HG03066 (cell line): ENCODE measurements around the gene NPPB.

Experiments used
- ATAC-seq: cut with Tn5 transposase; IDR thresholded peaks from one replicate; pipeline ENCODE4 v1.9.1; 2021; ENCODE audit warnings: low read depth; ENCODE audit not compliant: unreplicated experiment

Gene NPPB

DNA sequence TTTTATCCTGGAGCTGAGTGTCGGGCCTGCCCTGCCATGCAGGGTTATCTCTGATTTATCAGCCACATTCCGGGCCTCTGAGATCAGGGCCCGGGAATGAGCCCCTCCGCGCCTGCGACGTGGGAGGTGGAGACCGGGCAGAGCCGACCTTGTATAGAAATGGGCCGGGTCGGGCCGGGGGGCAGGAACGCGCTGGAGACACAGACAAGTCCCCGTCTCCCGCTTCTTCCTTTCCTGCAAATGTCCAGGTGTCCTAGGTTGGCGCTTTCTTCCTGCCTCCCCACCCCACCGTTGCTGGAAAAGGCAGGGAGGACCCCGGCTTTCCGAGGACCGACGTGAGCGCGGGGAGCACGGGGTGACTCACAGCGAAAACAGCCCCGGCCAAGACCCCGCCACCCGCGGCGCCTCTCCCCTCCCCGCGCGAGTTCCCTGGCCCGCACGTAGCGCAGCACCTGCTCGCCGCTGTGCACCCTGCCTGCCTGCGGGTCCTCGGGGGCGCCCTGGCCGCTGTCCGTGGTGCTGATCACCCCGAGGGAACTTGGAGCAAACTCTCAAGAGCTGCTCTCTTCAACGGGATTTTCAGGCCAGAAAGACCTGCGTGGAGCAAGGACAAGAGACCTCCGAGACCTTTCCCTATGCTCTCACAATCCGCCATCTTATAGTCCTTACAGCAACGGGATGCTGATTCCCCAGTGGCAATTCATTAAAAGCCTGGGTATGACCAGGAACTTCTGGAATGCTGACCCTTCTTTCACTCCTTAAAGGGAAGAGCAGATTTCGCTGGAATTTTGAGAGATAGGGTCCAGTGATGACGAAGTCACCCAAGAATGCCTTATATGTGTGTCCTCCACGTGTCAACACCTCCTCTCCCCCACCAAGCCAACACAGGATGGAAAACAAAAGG lies 475 bp upstream of the NPPB start:
- no peak for ATAC-seq

DNA sequence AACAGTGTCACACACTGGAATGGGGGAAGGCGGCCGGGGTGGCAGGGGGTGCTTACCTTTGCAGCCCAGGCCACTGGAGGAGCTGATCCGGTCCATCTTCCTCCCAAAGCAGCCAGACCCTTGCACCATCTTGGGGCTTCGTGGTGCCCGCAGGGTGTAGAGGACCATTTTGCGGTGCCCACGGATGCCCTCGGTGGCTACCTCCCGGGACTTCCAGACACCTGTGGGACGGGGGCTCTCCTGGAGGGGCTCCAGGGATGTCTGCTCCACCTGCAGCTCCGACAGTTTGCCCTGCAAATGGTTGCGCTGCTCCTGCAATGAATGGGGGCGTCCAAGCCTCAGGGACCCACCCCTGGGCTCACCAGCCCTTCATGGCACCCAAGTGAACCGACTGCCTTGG lies 587 bp downstream of the NPPB start:
- no peak for ATAC-seq

DNA sequence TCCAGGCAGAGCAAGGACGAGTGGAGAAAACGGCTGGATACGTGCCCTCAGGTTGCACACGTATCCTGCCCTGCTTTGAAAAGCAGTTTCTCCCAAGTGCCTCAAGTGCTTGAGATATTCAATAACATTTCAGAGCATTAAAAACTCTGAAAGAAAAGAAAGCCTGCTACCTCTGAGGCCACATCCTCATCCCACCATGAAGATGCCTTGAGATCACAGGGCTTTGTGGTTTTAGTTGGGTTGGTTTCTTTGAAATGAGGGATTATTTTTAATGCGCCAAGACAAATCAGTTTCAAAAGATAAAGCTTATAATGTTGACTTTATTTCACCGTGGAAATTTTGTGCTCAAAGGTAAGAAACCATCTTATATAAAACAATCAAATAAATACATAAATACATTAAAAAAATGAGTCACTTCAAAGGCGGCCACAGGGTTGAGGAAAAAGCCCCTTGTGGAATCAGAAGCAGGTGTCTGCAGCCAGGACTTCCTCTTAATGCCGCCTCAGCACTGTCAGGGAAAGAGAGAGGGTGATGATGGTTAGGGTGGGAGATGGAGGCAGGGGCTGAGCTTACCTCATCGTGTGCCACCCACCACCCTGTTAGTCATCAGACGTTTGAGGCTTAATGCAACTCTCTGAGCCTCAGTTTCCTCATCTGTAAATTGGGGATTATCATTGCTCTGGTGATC lies 1.4 kb downstream of the NPPB start:
- ATAC-seq = no peak

- no peak for ATAC-seq
These were observed 2.0 kb downstream of the NPPB start for GRCh38 chr1:11856698-11857097.

GRCh38 chr1:11855430-11855829 lies 3.3 kb downstream of the NPPB start:
- no peak for ATAC-seq

GRCh38 chr1:11854519-11854918 lies 4.2 kb downstream of the NPPB start:
- no peak for ATAC-seq

DNA sequence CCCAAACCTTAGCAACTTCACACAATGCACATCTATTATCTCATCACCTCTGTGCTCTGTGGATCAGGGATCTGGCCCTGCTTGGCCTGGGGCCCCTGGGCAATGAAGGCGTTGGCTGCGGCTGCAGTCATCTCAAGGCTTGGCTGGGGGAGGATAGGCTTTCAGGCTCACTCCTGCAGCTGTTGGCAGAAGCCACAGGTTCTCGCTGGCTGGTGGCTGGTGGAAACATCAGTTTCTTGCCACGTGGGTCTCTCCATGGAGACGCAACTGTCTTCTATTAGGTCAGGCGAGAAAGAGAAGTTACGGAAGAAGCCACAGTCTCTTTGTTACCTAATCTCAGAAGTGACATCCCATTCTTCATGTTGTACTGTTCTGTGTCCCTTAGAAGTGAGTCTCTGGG lies 7.6 kb downstream of the NPPB start:
- no peak for ATAC-seq

DNA sequence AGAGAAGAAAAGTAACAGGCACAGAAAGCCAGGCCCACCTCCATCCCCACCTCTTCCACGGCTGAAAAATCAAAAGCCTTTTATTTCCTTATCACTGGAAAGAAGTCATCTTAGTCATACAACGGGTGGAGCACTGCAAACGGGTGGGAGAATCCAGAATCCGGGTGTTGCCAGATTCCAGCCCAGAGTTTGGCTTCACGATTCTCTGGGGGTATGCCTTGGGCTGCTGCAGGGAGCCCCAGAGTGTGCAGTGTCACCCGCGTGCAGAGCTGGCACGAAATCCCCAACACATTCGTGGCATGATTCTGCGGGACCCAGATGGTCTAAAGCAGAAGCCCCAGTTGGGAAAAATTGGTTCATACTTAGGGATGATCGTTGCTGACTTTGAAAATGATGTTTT lies 8.6 kb downstream of the NPPB start:
- ATAC-seq = no peak

DNA sequence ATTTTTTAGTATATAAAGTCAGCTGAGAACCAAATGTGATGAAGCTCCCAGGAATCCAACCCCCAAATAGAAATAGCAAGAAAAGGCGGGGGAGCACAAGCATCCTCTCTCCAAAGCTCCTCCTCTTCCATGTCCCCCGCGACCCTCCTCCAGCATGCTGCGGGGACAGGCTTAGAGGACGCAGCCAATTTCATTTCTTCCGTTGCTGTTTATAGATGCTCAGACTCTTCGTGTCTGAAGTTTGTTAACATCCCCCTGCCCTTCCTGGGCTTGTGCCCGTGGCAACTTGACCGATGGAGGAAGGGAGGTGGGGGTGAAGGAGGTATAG lies 10.4 kb downstream of the NPPB start:
- no peak for ATAC-seq

GRCh38 chr1:11847667-11848372 lies 10.9 kb downstream of the NPPB start, which contains the start of gene NPPA:
TSS of gene NPPA (minus strand) at chr1:11847783. CDS start at chr1:11847684, 99 bp downstream.
- ATAC-seq = no peak

DNA sequence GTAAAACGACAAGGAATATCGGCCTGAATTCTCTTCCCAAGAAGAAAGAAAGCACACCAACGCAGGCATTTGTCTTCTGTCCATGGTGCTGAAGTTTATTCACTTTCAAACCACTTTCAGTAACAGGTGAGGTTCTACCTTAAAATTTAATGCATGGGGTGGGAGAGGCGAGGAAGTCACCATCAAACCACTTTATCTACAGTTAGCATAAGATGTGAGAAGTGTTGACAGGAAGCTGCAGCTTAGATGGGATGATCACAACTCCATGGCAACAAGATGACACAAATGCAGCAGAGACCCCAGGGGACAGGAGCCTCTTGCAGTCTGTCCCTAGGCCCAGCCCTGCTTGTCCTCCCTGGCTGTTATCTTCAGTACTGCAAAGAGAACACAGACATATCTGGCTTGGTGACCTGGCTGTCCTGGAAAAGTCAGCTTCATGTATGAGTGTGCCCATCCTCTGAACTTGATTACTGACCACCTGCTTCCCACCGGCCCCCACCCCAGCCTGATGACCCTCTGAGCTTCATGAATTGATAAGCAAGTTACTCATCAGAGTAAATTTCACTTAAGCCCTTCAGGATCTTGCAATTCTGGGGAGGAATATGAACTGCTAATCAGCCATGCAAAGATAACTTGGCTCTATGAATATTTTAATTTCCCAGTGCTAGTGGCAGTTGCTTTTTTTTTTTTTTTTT lies 13.0 kb downstream of the NPPB start:
- ATAC-seq = no peak

DNA sequence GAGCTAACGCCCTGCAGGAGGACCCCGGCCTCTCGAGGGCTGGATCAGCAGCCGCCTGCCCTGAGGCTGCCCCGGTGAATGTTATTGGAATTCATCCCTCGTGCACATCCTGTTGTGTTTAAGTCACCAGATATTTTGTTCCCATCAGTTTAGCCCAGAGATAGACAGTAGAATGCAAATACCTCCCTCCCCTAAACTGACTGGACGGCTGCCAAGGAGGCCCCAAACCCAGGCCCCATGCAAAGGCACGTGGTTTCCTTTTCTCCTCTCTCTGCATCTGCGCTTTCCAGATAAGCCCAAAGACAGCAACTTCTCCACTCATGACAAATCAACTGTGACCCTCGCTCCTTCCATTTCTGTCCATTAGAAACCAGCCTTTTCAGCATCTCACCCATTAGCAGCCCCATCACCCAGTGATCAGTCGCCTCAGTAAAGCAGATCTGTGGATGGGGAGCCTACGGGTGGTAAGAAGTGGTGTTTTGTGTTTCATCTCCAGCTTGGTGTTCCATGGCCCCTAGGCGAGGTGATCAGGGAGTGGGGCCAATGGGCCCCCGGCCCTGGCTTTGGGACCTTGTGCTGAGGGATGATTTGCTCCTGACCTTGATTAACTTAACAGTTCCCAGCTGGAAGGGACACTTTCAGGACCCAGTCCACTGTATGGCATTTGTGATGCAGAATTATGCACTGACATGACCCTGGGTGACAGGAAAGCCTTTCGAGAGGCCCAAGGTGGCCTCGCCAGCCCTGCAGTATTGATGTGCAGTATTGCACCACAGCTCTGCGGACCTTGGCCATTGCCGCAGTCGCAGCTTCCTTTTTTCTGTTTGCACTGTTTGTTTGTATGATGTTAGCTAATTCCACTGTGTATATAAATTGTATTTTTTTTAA lies 16.3 kb downstream of the NPPB start:
- ATAC-seq = peak; percentile 65

GRCh38 chr1:11841245-11842153 lies 17.2 kb downstream of the NPPB start:
- ATAC-seq = peak; percentile 17

DNA sequence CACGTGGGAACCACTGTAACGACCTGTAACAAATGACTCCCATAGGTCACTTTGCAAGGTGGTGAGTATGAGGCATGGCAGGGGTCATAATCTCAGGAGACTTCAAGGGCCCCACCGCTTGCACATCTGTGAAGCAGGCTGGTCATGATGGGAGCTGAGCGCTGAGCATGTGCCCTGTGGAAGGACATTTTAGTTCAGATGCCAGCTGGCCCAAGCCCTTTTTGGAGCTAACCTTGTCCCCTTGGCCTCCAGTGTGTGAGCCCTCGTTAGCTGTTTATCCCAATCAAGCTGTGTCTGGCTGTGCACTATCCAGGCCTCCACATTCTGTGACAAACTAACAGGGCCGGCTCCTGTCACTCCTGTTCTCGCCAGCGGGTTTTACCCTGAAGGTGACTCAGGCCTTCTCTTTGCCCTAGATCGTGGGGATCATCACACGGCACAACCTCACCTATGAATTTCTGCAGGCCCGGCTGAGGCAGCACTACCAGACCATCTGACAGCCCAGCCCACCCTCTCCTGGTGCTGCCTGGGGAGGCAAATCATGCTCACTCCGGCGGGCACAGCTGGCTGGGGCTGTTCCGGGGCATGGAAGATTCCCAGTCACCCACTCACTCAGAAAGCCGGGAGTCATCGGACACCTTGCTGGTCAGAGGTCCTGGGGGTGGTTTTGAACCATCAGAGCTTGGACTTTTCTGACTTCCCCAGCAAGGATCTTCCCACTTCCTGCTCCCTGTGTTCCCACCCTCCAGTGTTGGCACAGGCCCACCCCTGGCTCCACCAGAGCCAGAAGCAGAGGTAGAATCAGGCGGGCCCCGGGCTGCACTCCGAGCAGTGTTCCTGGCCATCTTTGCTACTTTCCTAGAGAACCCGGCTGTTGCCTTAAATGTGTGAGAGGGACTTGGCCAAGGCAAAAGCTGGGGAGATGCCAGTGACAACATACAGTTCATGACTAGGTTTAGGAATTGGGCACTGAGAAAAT lies 18.7 kb downstream of the NPPB start:
- ATAC-seq = no peak

DNA sequence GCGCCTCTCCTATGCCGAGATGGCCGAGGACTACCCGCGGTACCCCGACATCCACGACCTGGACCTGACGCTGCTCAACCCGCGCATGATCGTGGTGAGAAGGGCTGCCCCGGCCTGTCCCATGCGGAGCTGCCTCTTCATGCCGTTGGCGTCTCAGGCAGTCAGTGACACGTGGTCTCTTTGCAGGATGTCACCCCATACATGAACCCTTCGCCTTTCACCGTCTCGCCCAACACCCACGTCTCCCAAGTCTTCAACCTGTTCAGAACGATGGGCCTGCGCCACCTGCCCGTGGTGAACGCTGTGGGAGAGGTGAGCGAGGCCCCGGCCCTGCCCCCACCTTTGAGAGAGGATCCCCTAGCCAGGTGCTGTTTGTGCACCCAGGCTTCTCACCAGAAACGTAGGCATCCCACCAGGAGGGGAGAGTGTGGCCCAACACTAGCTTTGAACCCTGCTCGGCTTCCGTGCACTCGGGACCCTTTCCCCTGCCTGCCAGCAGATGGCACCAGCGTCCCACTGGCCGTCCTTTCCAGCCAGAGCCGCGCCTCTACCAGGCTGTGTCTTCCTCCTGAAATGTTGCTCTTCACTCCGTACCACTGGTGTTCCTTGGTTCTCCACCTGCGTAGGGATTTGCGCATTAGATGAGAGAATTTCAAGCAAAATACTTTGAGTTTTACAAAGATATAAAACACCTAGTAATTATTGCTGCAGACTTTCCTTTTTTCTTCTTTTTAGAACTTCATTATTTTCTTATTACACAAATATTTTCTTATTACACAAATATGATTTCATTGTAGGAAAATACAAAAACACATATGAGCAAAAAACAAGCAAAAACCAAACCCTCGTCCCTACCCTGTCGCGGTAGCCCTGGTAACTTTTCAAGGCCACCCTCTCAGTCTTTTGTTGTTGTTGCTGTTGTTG lies 20.1 kb downstream of the NPPB start:
- no peak for ATAC-seq

DNA sequence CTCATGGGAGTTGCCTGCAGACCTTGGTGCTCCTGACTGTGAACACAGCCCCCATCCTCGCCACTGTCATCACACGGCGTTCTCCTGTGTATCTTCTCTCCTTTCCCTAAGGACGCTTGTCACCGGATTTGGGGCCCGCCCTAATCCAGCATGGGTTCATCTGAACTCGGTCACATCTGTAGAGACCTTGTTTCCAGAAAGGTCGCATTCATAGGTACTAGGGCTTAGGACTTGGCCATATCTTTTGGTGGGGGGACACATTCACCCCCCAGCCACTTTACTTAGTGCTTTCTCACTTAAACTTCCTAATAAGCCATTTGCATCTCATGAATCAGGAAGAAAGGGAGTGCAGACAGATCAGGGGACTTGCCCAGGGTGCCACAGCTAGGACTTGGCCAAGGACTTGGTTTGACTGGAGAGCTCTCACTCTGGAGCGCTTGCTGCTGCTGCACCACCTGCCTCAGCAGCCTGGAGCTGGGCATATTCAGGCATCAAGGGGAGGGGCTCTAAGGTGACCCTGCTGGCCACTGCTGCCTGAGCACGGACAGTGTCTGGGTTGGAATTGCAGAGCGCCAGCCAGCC lies 20.9 kb downstream of the NPPB start:
- ATAC-seq = no peak
